ENCODE results near the gene TNS4.

TNS4 gene

DNA sequence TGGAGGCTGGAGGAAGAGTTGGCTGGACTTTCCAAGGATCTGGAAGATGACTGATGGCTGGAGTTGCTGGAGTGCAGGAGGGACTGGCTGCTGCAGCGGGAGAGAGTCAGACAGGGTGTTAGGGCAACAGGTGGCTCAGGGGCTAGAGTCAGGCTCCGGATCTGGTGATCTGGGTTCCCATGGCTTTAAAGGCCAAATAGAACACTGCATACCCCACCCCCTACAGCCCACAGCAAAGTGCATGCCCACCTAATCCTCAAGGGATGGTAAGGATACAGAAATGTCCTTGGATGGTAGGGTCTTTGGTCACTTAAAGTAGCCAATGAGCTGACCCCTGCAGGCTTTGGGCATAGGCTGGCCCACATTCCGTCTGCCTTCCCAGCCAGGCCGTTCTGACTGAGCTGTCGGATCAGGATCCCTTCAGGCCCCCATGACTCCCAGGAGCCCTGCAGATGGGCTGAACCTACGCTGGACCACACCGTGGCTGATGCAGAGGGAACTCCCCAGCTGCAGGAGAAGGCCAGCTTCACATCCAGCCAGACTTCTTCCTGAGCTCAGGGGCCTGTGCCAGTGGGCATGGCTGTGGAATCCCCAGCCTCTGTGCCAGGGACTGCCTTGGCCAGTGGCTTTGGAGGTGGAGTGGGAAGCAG is 13.9 kb downstream of the TNS4 start:
- DNase-seq = no peak

DNA sequence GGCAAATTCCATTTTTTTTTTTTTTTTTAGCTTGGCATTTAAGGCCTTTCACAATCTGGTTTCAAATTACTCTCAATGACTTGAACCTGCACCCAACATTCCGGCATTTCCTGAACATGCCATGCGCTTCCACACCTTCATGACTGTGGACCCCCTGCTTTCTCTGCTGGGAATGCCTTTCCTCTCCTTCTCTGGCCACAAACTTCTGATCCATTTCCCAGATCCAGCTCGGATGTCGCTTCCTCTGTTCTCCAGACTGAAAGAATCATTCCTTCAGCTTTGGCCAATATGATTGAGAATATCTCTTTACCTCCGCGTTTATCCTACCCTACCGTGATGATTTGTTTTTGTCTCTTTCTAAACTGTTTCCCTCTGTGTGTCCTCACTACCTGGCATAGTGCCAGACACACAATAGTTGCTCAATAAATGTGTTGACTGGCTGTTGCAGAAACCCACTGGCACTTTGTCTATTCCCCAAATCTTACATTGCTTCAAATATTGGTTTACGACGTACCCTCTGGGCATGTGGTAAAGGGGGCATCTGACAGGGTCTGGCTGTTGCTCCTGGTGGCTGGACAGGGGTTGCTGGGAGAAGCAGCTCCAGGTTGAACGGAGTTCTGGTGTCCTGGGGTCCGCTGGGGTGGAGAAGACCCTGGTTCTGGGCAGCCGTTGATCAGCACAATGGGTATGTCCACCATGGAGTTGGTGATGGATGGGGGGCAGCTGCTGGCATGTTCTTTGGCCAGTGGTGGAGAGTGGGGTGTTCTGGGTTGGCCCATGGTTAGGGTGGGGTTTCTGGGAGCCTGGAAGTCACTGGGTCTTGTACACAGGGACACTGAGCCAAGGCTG is 14.7 kb downstream of the TNS4 start:
- DNase-seq = no peak

DNA sequence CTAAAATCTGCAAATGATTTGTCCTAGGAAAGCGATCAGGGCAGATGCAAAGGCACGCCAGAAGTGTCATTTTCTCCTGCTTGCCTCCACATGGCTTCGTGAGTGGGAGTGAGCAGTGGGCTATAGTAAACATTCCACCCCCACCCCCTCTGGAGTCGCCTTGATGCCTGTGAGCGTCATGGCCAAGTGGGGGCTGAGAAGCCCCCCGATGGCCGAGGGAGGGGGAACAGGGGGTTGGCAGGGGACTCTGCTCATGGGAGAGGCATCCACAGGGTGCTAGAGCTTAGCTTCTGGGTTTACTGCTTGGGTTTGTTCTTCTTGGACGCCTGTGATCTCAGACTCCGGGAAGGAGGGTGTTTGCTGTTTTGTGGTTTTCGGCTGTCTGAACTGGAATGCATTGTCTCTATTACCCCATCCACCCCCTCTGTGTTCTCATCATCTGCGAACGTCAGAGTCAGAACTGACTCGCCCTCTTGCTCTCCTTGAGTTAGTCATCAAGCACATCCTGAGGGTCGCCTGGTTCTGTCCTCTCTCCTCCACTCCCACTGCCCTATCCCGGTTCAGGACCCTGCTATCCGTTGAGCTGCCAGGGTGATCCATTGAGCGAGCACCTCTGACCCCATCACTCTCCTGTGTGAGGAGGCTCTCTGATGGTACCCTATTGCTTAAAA is 15.4 kb downstream of the TNS4 start:
- no peak for DNase-seq

DNA sequence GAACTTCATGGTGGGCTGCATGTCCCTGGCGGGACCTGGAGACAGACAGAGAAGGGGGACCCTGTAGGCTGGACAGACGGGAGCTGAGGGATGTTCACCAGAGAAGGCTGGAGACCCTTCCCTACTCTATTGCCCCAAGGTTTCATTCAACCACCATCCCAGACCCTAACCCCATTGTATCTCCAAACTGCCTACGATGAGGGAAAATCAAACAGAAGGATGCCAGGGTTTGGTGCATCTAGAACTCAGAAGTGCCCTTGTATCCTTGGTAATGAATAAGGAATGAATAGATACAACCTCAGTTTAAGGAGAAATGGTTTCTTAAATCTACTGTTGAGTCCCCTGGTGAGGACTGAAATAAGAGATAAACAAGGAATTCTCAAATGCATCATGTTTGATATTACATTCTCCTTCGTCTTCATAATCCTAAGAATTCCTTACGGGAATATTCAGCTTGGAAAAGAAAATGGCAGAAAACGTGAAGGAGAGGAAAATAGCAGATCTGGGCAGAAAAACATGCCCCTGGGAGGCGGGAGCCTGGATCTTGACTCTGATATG is 16.4 kb downstream of the TNS4 start:
- no peak for DNase-seq

DNA sequence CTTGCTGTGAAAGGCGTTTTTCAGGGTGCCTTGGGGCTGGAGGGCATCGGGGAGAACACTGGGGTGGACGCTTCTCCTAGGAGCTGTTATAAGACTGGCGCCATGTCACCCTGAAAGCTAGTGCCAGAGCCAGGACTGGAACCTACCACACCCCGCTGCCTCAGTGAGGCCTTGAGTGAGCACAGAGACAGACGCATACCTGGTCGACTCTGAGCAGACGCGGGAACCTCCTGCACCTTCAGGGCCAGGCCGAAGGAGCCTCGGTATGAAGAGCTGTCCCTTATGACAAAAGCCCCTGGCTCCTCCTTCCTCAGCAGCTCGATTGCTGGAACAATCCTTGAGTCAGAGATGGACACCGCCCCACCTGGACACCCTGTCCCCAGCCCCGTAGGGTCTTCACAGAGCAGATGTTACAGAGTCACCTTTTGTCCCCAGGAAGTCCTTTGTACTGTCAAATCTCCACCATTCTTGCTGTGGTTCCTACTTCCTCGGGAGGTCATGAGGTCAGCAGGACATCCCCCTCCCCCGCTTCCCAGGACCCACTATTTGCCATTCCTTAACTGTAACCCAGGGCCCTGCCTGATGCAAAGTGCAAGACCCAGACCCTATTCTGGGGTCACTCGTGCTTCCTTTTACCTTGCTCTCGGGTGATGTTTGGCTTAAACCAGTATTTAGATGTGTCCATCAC is 17.0 kb downstream of the TNS4 start:
- DNase-seq = no peak

DNA sequence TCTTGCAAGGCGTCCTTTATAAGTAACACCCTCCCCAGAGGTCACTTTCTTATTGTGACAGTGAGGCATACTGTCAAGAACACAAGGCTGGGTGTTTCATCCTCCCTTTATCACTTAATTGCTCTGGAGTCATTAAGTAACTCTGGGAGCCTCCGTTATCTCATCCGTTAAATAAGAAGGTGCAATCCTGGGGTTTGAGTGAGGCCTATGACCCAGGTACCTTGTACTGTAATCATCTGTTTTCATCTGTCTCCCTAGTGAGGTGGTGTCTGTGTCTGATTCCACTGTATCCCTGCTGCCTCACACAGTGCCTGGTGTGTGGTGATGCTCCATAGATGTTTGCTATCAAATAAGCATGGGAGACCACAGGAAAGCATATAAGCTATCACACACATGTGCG is 17.7 kb downstream of the TNS4 start:
- no peak for DNase-seq

DNA sequence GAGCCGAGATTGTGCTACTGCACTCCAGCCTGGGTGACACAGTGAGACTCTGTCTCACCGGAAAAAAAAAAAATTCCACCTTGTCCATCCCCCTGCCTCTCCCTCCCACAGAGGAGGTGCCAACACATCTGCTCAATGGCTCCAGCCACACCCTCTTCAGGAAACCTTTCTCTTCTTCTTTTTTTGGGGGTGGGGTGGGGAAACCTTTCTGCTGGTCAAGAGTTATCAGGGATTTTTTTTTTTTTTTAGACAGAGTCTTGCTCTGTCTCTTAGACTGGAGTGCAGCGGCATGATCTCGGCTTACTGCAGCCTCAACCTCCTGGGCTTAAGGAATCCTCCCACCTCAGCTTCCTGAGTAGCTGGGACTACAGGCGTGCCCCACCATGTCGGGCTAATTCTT is 18.7 kb downstream of the TNS4 start:
- no peak for DNase-seq

DNA sequence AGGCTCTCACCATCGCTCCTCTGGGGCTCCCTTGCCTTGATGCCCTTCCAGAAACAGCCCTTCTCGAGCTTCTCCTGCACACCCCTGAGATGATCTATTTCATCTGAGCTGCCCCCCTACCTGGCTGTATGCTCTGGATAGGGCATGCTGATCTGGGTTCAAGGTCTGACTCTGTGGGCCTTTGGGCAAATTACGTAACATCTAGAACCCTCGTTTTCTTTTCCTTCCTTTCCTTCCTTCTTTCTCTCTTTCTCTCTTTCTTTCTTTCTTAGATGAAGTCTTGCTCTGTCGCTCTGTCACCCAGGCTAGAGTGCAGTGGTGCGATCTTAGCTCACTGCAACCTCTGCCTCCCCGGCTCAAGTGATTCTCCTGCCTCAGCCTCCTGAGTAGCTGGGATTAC is 20.3 kb downstream of the TNS4 start:
- no peak for DNase-seq

DNA sequence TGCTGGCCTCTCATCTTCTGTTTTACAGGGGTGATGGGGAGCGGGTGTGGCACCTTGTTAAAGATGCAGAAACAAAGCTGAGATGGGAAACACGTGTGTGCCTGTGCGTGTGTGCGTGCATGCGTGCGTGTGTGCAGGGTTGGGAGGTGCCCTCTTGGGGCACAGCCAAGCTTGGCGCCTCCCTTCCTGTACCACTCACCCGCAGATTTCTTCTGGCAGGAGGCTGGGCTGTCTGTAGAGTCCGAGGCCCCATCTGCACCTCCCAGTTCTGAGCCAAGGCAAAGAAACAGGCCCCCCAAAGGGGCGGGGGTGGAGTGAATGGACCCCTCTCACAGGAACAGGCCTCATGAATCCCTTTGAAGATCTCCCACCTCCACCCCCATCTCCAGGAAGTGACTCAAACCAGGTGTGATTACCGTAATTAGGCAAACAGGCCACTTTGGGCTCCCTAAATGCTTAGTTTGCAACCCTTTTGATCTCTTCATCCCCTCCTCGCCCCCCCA is 20.9 kb downstream of the TNS4 start:
- no peak for DNase-seq

DNA sequence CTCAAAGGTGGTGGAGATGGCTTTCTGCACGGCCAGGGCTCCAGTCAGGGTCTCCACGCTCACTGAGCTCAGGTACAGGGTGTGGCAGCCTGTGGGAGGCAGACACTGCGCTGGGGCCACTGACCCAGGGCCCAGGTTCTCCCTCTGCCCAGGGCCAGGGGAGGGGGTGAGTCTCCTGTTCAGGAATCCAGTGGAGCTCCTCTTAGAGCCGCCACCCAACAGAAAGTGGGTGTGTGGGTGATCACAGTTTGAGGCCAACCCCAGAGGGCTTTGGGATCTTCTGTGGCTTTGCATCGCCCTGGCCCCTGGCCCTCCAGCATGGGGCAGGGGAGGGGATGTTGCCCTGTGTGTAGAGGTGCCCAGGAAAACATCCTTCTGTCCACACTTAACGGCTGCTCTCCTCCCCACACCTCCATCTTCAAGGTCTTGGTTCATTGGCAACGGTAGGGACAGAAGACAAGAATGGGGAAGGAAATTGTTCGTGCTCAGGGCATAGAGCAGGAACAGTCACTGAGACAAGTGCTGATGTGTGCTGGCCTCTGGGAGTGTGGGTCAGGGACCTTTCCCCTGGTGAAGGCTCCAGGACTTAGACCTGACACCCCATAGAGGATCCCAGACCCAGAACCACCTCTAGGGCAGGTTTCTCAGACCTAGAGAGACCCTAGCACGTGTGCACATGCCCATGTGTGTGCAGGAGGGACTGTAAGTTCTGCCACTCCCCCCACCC is 21.5 kb downstream of the TNS4 start:
- no peak for DNase-seq

DNA sequence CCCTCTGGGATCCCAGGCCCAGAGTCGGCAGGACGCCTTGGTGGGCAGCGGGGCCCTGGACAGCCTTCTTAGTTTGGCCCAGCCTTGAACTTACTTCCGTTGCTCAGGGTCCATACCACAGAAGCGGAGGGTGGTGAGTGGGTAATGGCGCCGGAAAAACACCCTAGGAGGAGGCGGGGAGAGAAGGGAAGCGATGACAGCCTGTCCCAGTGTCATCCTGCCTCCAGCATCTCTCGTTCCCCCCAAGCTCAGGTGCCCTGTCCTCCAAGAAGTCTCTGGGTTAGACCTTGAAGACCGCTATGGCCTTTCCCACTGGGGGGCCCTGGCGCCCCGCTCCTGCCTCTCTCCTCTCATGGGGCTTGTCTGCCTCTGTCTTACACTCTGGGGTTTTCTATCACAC is 22.9 kb downstream of the TNS4 start:
- DNase-seq = no peak

DNA sequence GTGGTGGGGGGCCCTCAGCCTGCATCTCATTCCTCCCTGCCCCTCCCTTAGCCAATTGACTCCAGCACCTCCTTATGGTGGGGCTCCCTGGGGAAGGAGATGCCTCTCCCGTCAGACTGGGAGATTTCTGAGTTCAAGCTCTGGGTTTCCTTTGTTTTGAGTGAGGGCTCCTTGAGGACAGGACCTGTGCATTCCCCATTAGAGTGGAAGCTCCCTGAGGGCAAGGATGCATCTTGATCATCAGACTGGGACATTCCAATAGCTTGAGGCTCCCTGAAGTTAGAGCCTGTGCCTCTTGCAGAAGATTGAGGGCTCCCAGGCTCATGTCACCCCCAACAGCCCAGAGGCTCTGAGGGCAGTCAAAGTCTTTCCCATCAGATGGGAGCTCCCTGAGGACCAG is 23.6 kb downstream of the TNS4 start:
- DNase-seq = no peak

DNA sequence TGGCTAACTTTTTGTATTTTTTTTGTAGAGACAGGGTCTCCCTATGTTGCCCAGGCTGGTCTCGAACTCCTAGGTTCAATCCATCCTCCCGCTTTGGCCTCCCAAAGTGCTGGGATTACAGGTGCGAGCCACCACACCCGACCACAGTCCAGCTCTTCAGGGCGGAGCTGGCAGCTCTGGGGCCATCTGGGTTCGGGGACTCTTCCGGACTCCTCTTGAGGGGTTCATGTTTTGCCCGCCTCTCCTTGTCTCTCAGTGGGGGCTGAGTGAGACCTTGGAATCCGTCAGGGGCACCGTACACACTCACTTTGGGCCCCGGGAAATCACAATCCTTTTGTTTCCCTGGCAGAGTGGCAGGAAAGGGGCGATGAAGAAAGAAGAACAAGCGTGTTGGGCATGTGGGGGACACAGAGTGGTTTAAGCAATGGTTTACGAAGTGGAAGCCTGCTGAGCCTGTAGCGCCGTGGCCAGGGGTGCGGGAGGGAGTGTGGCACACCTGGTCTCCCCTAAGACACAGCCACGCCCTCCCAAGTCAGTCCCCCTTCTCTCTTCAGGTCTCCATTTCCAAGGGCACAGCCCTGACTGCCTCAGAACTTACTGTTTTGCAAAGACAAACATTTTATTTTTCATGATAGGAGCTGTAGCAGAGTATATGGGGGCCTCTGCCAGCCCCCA is 26.1 kb downstream of the TNS4 start:
- DNase-seq = no peak

DNA sequence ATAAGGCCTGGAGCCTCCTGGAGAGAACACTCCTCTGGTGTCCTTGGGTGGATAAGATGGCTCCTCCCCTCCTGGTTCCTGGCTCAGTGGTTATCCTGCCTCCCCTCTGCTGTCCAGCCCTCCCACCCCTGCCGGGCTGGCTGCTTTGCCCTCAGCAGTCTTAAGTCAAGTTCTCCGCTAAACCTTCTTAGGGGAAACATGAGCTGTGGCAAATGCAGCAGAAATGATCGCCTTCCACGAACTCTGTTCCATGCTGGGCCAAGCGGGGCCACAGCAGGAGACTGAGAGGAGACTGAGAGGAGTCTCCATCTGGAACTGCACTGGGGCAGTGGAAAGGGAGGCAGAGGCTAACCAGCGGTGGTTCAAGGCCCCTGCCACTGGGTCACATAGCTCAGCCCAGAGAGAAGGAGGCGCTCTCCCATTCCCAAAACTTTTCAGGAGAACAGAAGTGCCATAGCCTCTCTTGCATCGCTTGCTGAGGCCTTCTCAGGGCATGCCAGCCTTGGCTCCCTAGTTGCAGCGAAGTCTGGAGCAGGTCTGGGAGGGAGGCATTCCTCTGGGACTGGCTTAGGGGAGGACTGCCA is 26.9 kb downstream of the TNS4 start:
- DNase-seq = no peak

DNA sequence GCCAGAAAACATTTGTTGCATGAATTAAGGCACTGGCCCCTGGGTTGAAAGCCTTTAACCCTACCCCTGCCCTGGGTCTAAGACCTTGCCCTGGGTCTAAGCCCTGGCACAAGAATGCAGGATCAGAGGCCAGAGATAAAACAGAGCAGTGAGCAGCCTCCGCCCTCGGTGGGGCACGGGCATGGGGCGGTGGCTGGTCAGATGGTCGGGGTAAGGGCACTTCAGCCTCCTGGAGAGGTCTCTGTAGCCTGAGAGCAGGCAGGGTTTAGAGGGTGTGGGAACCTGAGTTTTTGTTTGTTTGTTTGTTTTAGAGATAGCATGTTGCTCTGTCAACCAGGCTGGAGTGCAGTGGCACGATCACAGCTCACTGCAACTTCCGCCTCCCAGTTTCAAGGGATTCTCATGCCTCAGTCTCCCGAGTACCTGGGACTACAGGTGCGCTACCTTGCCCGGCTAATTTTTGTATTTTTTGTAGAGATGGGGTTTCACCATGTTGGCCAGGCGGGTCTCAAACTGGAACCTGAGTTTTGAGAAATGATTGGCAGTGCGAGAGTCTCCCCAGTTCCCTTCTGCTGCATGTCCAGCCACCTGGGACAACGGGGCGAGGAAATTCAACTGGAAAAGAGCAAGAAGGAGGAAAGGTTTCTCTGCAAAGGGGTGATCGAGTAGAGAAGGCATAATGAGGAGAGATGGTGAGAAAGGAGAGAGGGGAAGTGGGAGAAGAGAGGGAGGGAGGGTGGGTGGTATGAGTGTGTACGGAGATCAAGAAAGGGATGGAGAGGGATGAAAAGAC is 27.7 kb downstream of the TNS4 start:
- no peak for DNase-seq

DNA sequence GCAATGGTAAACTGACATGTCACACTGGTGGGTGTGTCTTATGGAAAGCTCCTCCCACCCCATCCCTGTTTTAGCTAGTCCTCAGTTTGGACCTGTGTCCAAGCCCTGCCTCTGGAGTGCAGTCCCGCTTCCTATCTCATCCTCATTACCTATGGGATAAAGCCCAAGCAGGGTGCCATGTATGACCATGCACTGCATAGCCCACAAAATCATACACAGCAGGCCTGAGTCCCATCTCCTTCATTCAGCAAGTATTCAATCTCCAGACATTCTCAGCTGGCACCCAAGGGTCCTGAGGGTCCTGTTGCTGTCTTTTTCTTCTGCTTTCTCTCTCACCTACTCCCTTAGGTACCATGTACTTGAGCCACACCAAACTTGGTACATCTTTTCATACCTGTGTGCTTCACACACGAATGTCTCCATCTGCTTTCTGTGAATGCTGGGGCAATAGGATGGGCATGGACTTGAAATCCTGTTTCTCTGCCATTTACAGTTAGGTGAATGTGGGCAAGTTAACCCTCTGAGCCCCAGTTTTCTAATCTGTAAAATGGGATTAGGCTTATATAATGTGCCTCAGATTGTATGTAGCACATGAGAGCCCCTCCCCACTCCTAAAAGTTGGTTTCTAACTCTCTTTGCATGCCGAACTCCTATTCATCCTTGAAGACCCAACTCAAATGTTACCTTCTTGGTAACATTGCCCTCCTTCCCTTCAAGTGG is 28.5 kb downstream of the TNS4 start:
- no peak for DNase-seq

DNA sequence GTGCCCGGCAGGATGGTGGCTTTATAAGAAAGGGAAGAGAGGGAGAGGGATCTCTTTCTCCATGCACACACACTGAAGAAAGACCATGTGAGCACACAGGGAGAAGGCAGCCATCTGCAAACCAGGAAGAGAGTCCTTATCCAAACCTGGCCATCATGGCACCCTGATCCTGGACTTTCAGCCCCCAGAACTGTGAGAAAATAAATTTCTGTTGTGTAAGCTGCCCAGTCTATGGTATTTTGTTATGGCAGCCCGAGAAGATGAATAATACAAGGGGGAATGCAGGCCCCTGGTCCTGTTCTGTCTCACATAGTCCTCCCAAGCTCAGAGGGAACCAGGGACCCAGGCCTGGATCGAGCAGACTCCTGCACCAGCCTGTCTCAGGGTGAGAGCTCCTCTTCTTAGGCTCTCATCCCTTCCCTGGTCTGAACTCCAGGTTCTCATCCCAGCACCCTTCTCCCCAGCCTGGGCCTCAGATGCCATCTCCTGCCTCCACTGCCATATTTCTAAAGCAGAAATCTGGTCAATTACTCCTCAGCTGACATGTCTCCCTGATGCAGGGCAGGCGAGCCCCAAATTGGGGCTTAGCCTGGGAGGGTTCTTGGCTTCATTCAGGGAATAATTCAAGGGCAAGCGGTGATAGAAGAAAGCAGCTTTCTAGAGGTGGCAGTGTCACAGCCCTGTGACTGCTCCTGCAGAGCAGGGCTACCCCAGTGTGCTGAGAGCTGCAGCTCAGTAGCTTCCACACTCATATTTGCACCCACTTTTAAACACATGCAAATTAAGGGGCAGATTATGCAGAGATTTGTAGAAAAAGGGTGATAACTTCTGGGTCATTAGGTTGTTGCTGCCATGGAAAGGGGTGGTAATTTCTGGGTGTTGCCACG is 29.3 kb downstream of the TNS4 start:
- DNase-seq = no peak
